HepG2 (cell line): ENCODE results near the gene FGD5. TPM values are rescaled to one million over a fixed set of nuclear protein-coding genes. Genes with fewer than 3 reads are reported as not detected.

Experiments
- ATAC-seq: fragments of 200-7000 bp; cut with Tn5 transposase; 3 replicates; pipeline ENCODE4 v1.9.1; 2020; ENCODE audit warnings: mild to moderate bottlenecking, moderate library complexity
- BruUV-seq: library from RNA; stranded (reverse); fragments of 400-500 nt; replicated peaks from 2 replicates; lab custom pipeline; 2021; lab: Mats Ljungman, UMichigan
- CTCF ChIA-PET: fragments of 300-600 bp; formaldehyde crosslinking; extraction: SDS; loops from one replicate; lab custom pipeline; 2021; ENCODE audit warnings: low total read pairs, inconsistent platforms, low intra/inter-chr PET ratio; lab: Yijun Ruan, JAX
- POLR2A ChIA-PET: fragments of 350-600 bp; sonication (Branson Sonifier 250); formaldehyde crosslinking; loops from one replicate; lab custom pipeline; 2020; ENCODE audit warnings: antibody characterized with exemption, inconsistent platforms; lab: Yijun Ruan, JAX
- DNase-seq: peaks from one replicate; pipeline ENCODE4 v3.0.0-alpha.2; 2015; ENCODE audit warnings: low spot score
- FAIRE-seq: peaks from 3 replicates; lab custom pipeline; 2011; peaks lifted over from hg19 to GRCh38; lab: Jason Lieb, UNC
- H2AFZ ChIP-seq: one replicate; pipeline ENCODE4 v1.6.1; 2011; ENCODE audit warnings: low read length, inconsistent platforms
- H3K27ac ChIP-seq: fragments of 300-600 bp; 3 replicates; pipeline ENCODE4 v1.8.0; 2011; ENCODE audit warnings: mixed run types, mild to moderate bottlenecking, mixed read lengths, low read length, inconsistent platforms; ENCODE audit not compliant: insufficient read depth; ENCODE audit errors: extremely low read length
- H3K27me3 ChIP-seq, 2 experiments: fragments of 200-600 bp in 1 of 2; 2 replicates in 1 of 2; 3 replicates in 1 of 2; pipeline versions ENCODE4 v1.6.0 to v1.8.0; 2011; ENCODE audit warnings: low read length in 2 of 2, mild to moderate bottlenecking in 2 of 2, moderate library complexity in 2 of 2, inconsistent platforms in 1 of 2; ENCODE audit not compliant: insufficient read depth in 2 of 2, control insufficient read depth in 1 of 2
- H3K36me3 ChIP-seq, 2 experiments: fragments of 200-600 bp in 1 of 2; replicated peaks in 1 of 2; 2 replicates in 1 of 2; 3 replicates in 1 of 2; pipeline versions ENCODE4 v1.5.1 to v1.8.0; 2011; ENCODE audit warnings: low read length in 2 of 2, inconsistent platforms in 1 of 2; ENCODE audit not compliant: insufficient read depth in 2 of 2, control insufficient read depth in 1 of 2
- H3K4me1 ChIP-seq: 2 replicates; pipeline ENCODE4 v1.5.1; 2012; ENCODE audit warnings: low read length, inconsistent platforms; ENCODE audit not compliant: insufficient read depth
- H3K4me2 ChIP-seq: 2 replicates; pipeline ENCODE4 v1.6.0; 2011; ENCODE audit warnings: low read depth, low read length, inconsistent platforms
- H3K4me3 ChIP-seq, 3 experiments: fragments of 200-600 bp in 1 of 3; sonication (generic), shearing (Covaris generic) in 1 of 3; replicated peaks in 1 of 3; 2 replicates each; pipeline ENCODE4 v1.5.1; 2011 to 2016; ENCODE audit warnings: low read length in 3 of 3, inconsistent platforms in 2 of 3, low read depth in 2 of 3, mild to moderate bottlenecking in 2 of 3, control low read depth in 1 of 3, mixed read lengths in 1 of 3; ENCODE audit not compliant: insufficient read depth in 1 of 3
- H3K79me2 ChIP-seq: one replicate; pipeline ENCODE4 v1.6.1; 2011; ENCODE audit warnings: low read length, inconsistent platforms; ENCODE audit not compliant: insufficient read depth
- H3K9ac ChIP-seq: 2 replicates; pipeline ENCODE4 v1.6.0; 2011; ENCODE audit warnings: mild to moderate bottlenecking, low read depth, low read length, inconsistent platforms; ENCODE audit not compliant: insufficient read depth
- H3K9me3 ChIP-seq: 2 replicates; pipeline ENCODE4 v1.5.1; 2012; ENCODE audit warnings: mild to moderate bottlenecking, low read length
- H4K20me1 ChIP-seq: 2 replicates; pipeline ENCODE4 v1.6.0; 2011; ENCODE audit warnings: inconsistent platforms, mild to moderate bottlenecking, low read length, moderate library complexity; ENCODE audit not compliant: insufficient read depth
- GATAD1 ChIP-seq: IDR thresholded peaks from 2 replicates; pipeline ENCODE4 v1.6.1; 2016; ENCODE audit warnings: missing genetic modification reagents, missing compliant biosample characterization
- HDAC2 ChIP-seq: sonication (generic); formaldehyde crosslinking; IDR thresholded peaks from 2 replicates; pipeline ENCODE4 v1.4.0; 2020; ENCODE audit warnings: missing genetic modification reagents
- NR2F2 ChIP-seq: IDR thresholded peaks from 2 replicates; pipeline ENCODE4 v1.6.1; 2012; ENCODE audit warnings: low read depth, inconsistent platforms, borderline replicate concordance
- SP1 ChIP-seq, 2 experiments: fragments of 450-650 bp in 1 of 2; sonication (generic) in 1 of 2; formaldehyde crosslinking in 1 of 2; IDR thresholded peaks; 2 replicates each; pipeline versions ENCODE4 v1.4.0 to v1.6.1; 2016 to 2020; ENCODE audit warnings: missing genetic modification reagents in 1 of 2
- ZFP1 ChIP-seq: IDR thresholded peaks from 2 replicates; pipeline ENCODE4 v1.6.1; 2016
- ZNF562 ChIP-seq: sonication (generic); formaldehyde crosslinking; IDR thresholded peaks from 2 replicates; pipeline ENCODE4 v1.8.0; 2022; ENCODE audit warnings: missing genetic modification reagents, borderline replicate concordance
- ZNF674 ChIP-seq: sonication (generic); formaldehyde crosslinking; IDR thresholded peaks from 2 replicates; pipeline ENCODE4 v1.5.0; 2020; ENCODE audit warnings: low read depth, mild to moderate bottlenecking, missing genetic modification reagents
- WGBS: methylation state at CpG from one replicate; pipeline ENCODE4 v1.1.6; 2017; ENCODE audit warnings: low lambda C conversion rate; 5-methylcytosine and 5-hydroxymethylcytosine counted together
- in situ Hi-C: cut with HindIII; loops from 2 replicates; pipeline ENCODE4 v1.10.0; 2017; ENCODE audit warnings: low pct_unique_long_range_greater_than_20kb; ENCODE audit not compliant: extremely low pct_ligation_motif_present
- intact Hi-C: fragments of 100-400 bp; cut with micrococcal nuclease; formaldehyde crosslinking; loops from one replicate; pipeline ENCODE4 v1.10.0; 2022; ENCODE audit not compliant: unreplicated experiment
- polyA plus RNA-seq, 8 experiments: library from polyadenylated mRNA; depleted of rRNA in 3 of 8; stranded (reverse) in 7 of 8; unstranded in 1 of 8; fragments of >200 nt; fragmentation: Illumina TruSeq in 4 of 8; extraction: Trizol in 4 of 8; gene quantifications; 2 replicates each; pipeline versions ENCODE4 v1.2.1 to v1.2.3, GENCODE V29; 2011 to 2016; ENCODE audit warnings: low read depth in 4 of 8, missing spikeins in 1 of 8, mixed read lengths in 1 of 8; ENCODE audit not compliant: insufficient read depth in 1 of 8
- total RNA-seq, 5 experiments: library from RNA; depleted of rRNA; stranded (reverse); fragments of >200 nt; fragmentation: Illumina TruSeq; extraction: Trizol; gene quantifications; 2 replicates each; pipeline ENCODE4 v1.2.3, GENCODE V29; 2016; ENCODE audit warnings: low read depth in 1 of 5
- TF ChIP-seq, protein P1 (sequence below): sonication (generic); formaldehyde crosslinking; IDR thresholded peaks from 2 replicates; pipeline ENCODE4 v1.8.0; 2022; ENCODE audit warnings: missing genetic modification reagents, mild to moderate bottlenecking, borderline replicate concordance
- TF ChIP-seq, protein P2 (sequence below): sonication (generic); formaldehyde crosslinking; IDR thresholded peaks from 2 replicates; pipeline ENCODE4 v1.8.1; 2023; ENCODE audit warnings: mild to moderate bottlenecking, missing genetic modification reagents, borderline replicate concordance
- TF ChIP-seq, protein P3 (sequence below): sonication (generic); formaldehyde crosslinking; IDR thresholded peaks from 2 replicates; pipeline ENCODE4 v1.4.0; 2020; ENCODE audit warnings: missing genetic modification reagents

Gene FGD5
- total and polyA plus RNA-seq, 2 of the 13 experiments (the other 11 are each of a cell fraction or from before 2014, with no cell fraction given), result 0.17 TPM; not detected in 1

DNA sequence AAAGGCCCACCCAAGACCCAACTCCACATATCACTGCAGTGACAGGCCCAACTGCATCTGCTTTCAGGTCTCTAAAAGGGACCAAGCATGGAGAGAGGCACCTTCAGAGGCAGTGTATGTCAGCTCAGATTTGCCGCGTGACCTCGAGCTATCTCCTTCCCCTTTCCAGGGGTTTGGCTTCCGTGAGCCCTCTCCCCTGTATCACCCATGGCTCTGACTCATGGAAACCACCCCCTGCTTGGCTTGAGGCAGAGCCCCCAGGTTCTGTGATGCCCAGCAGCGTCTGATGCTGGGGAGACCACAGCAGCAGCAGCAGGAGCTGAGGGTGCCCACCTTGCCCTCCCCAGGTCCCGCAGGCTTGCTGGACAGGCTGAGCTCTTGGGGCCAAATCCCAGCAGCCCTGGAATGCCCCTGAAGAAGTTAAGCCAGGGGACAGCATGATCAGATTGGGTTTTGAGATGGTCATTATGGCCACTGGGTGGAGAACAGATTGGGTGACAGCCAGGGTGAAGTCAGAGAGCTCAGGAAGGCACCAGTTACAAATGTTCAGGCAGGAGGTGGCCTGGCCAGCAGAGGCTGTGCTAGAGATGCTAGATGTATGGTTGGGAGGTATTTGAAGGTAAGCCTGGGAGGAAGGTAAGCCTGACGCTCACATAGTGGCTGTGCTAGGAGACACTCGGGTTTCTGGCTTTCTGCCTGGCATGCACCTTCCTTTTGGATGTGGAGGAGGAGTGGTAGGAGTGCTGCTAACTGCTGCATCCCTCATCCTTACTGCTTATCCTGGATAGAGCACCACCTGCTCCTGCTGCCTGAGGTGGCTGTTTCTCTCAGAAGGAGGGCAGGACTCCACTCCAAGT, 42.9 kb downstream of the FGD5 start:
- 18% methylated on average over 6 of the region's 8 CpGs for WGBS
- Histone ChIP-seq H3K4me2 (no peak overlapping the region), H3K4me3 (no peak overlapping the region), H3K36me3 (no peaks in the 10 kb centered on the region), H3K27me3 (peaks cover 0 to 4% of the 10 kb centered on the region in 2 experiments; a peak in 1 of 5 replicates), H2AFZ (no peak overlapping the region), H3K79me2 (no peaks in the 10 kb centered on the region), H3K27ac (no peak overlapping the region), H3K9me3 (no peaks in the 10 kb centered on the region), H3K9ac (no peak overlapping the region), H3K4me1 (no peaks in the 10 kb centered on the region), H4K20me1 (no peaks in the 10 kb centered on the region)
- BruUV-seq, result no TSS peak
- ChIA-PET POLR2A (no interaction called here), CTCF (no interaction called here)
- in situ Hi-C loops (no loop called here), intact Hi-C loops (no loop called here)
- DNase-seq, result no peak
- no peak for ATAC-seq
- no peak for FAIRE-seq
- no peak for TF ChIP-seq NR2F2
- TF ChIP-seq ZNF674, result no peak
- TF ChIP-seq, protein P1, sequence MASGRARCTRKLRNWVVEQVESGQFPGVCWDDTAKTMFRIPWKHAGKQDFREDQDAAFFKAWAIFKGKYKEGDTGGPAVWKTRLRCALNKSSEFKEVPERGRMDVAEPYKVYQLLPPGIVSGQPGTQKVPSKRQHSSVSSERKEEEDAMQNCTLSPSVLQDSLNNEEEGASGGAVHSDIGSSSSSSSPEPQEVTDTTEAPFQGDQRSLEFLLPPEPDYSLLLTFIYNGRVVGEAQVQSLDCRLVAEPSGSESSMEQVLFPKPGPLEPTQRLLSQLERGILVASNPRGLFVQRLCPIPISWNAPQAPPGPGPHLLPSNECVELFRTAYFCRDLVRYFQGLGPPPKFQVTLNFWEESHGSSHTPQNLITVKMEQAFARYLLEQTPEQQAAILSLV (CRISPR knock-in tag), result no peak
- no peak for TF ChIP-seq SP1 (IDR thresholded peaks at IDR 0.05)
- no peak for TF ChIP-seq SP1 (CRISPR knock-in tag; IDR thresholded peaks at IDR 0.05)
- TF ChIP-seq, protein P2, sequence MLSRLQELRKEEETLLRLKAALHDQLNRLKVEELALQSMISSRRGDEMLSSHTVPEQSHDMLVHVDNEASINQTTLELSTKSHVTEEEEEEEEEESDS (CRISPR knock-in tag), result no peak
- no peak for TF ChIP-seq GATAD1 (CRISPR knock-in tag)
- TF ChIP-seq, protein P3, sequence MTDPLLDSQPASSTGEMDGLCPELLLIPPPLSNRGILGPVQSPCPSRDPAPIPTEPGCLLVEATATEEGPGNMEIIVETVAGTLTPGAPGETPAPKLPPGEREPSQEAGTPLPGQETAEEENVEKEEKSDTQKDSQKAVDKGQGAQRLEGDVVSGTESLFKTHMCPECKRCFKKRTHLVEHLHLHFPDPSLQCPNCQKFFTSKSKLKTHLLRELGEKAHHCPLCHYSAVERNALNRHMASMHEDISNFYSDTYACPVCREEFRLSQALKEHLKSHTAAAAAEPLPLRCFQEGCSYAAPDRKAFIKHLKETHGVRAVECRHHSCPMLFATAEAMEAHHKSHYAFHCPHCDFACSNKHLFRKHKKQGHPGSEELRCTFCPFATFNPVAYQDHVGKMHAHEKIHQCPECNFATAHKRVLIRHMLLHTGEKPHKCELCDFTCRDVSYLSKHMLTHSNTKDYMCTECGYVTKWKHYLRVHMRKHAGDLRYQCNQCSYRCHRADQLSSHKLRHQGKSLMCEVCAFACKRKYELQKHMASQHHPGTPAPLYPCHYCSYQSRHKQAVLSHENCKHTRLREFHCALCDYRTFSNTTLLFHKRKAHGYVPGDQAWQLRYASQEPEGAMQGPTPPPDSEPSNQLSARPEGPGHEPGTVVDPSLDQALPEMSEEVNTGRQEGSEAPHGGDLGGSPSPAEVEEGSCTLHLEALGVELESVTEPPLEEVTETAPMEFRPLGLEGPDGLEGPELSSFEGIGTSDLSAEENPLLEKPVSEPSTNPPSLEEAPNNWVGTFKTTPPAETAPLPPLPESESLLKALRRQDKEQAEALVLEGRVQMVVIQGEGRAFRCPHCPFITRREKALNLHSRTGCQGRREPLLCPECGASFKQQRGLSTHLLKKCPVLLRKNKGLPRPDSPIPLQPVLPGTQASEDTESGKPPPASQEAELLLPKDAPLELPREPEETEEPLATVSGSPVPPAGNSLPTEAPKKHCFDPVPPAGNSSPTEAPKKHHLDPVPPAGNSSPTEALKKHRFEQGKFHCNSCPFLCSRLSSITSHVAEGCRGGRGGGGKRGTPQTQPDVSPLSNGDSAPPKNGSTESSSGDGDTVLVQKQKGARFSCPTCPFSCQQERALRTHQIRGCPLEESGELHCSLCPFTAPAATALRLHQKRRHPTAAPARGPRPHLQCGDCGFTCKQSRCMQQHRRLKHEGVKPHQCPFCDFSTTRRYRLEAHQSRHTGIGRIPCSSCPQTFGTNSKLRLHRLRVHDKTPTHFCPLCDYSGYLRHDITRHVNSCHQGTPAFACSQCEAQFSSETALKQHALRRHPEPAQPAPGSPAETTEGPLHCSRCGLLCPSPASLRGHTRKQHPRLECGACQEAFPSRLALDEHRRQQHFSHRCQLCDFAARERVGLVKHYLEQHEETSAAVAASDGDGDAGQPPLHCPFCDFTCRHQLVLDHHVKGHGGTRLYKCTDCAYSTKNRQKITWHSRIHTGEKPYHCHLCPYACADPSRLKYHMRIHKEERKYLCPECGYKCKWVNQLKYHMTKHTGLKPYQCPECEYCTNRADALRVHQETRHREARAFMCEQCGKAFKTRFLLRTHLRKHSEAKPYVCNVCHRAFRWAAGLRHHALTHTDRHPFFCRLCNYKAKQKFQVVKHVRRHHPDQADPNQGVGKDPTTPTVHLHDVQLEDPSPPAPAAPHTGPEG, result no peak
- no peak for TF ChIP-seq ZNF562 (CRISPR knock-in tag)
- TF ChIP-seq ZFP1, result no peak
- TF ChIP-seq HDAC2, result no peak
